H1 (cell line): ENCODE measurements around the gene DCDC2. TPM values are rescaled to one million over a fixed set of nuclear protein-coding genes. Genes with fewer than 3 reads are reported as not detected.

ENCODE experiments used
- CEBPB ChIP-seq: IDR thresholded peaks from 2 replicates; pipeline ENCODE4 v1.6.1; 2012; ENCODE audit warnings: low read depth, low read length
- CHD7 ChIP-seq: fragments of 300-600 bp; sonication (generic); IDR thresholded peaks from 2 replicates; pipeline ENCODE4 v1.7.1; 2012; ENCODE audit warnings: low read length, moderate library complexity, mild to moderate bottlenecking, inconsistent platforms; ENCODE audit not compliant: insufficient replicate concordance
- CTBP2 ChIP-seq: IDR thresholded peaks from 2 replicates; pipeline ENCODE4 v1.7.0; 2011; ENCODE audit warnings: borderline replicate concordance, mild to moderate bottlenecking, moderate library complexity, mixed read lengths, low read length; ENCODE audit not compliant: insufficient read depth, insufficient read length
- polyA plus RNA-seq, 7 experiments: library from polyadenylated mRNA; depleted of rRNA in 3 of 7; stranded (reverse) in 5 of 7; unstranded in 2 of 7; fragments of >200 nt in 5 of 7; fragments of 200-250 nt in 2 of 7; gene quantifications; 1 replicate in 5 of 7; 2 replicates in 1 of 7; 4 replicates in 1 of 7; pipeline versions ENCODE4 v1.2.1 to v1.2.3, GENCODE V29; 2011 to 2013; ENCODE audit warnings: missing spikeins in 2 of 7, mixed read lengths in 2 of 7
- total RNA-seq: library from RNA; stranded (reverse); fragmentation: NEBNext Ultra II Directional; extraction: Animal tissue kit (Norgen Biotek cat#: 25700); gene quantifications from 2 replicates; pipeline ENCODE4 v1.2.1, GENCODE V29; 2021

The DCDC2 gene
- total and polyA plus RNA-seq, 2 of the 8 experiments (the other 6 are each of a cell fraction or from before 2014, with no cell fraction given), result 0.03 to 0.15 TPM

DNA sequence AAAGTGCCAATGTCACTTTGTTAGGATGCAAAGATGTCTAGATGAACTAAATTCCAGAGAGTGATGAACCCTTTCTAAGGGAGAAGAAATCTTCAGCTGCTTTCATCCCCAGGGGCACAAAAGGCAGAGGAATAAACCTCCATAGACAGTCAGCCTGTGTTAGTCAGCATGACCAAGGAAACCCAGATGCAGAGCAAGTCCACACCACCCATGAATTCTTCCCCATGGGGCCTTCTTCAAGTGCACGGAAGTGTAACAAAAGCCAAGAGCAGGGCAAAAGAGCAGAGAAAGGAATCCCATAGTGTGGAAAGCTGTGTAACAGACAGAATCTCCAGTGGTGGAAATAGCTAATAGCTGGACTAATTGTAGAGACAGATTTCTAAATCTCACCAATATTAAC, 50.0 kb downstream of the DCDC2 start (continued):
- TF ChIP-seq CHD7, result no peak
- TF ChIP-seq CEBPB, result no peak
- no peak for TF ChIP-seq CTBP2
